ENCODE measurements around the gene MEF2A.
"Not testable (repeated sequence)": the region's sequence is repeated elsewhere in the genome, so short reads cannot be mapped to it uniquely, and the experiment has no call there.

- TF ChIP-seq CTCF, POLR2A (IDR thresholded peaks at IDR 0.05): not testable (repeated sequence)
These were observed 168.2 kb downstream of the MEF2A start for GRCh38 chr15:99734040-99734291.
